Forelimb muscle (tissue), 1 donor: ENCODE results near the gene OSBPL7. TPM values are rescaled to one million over a fixed set of nuclear protein-coding genes. Genes with fewer than 3 reads are reported as not detected.

Source experiments
- DNase-seq: peaks from one replicate; pipeline ENCODE4 v3.0.0-alpha.2; 2013; ENCODE audit warnings: low read depth
- polyA plus RNA-seq: library from polyadenylated mRNA; unstranded; fragments of 120-200 nt; gene quantifications from one replicate; pipeline ENCODE4 v1.2.1, GENCODE V29; 2013; ENCODE audit not compliant: insufficient read length

Gene OSBPL7
- polyA plus RNA-seq, 1 donor = 15.5 TPM

DNA sequence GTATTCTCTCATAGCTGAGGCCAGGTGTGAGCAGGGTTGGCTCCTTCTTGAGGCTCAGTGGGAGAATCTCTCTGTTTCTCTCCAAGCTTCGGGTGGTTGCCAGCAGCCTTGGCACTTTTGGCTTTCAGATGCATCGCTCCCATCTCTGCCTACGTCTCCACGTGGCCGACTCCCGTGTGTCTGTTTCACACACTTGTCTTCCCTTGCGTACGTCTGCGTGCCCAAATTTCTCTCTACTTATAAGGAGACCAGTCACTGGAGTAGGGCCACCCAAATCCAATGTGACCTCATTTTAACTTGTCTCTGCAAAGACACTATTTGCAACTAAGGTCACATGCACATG lies 14.7 kb downstream of the OSBPL7 start:
- no peak for DNase-seq

DNA sequence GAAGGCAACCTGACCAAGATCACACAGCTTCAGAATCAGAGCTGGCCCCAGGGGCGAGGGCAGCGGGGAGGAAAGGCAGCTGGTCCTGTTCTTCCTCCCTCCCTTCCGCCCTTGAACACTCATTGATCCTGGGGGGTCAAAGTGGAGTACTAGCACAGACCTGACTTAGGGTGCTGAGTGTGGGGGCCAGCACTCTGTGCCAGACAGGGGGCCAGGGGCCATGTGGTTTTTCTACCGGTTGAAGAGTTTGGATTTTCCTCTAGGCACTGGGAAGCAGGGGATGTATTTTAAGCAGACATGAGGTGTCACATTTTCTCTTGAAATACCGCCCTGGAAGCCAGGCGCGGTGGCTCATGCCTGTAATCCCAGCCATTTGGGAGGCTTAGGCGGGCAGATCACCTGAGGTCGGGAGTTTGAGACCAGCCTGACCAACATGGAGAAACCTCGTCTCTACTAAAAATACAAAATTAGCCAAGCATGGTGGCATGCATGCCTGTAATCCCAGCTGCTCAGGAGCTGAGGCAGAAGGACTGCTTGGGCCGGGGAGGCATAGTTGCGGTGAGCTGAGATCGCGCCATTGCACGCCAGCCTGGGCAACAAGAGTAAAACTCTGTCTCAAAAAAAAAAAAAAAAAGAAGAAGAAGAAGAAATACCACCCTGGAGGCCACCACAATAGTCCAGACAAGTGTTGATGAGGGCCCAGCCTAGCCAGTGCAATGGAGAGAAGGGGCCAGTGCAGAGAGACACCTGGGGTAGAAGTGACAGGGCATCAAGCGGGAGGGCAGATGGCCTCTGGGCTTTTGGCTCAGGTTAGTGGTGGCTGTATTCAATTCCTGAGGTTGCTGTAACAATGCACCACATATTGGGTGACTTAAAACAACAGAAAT lies 15.3 kb downstream of the OSBPL7 start:
- no peak for DNase-seq

DNA sequence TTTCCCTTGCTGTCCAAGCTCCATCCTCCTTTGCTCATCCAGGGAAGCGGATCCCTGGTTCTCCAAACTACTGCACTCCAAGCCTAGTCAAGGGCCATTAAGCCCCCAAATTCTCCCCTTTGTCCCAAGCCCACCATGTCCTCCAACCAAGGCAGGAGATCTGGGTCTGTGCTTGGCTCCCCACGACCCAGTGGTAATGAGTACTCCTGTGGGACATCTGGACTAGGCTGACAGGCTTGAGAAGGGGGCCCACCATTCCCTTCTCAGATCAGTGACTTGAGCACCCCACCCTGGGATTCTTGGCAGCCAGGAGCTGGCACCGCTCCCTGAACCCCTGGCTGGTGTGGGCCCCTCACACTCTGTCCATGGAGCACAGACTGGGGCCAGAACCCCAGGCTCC lies 17.1 kb downstream of the OSBPL7 start:
- no peak for DNase-seq

DNA sequence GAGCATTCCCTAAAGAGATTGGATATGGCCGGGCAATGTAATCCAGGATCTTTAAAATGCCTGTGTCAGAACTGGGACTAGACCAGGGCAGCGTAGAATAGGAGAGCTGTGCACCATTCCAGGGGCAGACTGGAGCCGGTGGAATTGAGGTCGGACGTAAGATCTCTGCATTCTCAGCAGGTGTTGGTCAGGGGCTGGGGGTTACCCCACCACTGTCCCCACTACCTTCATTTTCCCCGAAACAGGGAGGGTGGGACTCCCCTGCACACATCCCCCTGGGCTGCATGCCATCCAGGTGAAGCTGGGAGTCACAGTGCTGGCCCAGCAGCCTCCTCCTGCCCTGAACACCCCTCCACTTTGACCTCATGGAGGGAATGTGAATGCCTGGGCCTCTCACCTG lies 17.8 kb downstream of the OSBPL7 start:
- no peak for DNase-seq

DNA sequence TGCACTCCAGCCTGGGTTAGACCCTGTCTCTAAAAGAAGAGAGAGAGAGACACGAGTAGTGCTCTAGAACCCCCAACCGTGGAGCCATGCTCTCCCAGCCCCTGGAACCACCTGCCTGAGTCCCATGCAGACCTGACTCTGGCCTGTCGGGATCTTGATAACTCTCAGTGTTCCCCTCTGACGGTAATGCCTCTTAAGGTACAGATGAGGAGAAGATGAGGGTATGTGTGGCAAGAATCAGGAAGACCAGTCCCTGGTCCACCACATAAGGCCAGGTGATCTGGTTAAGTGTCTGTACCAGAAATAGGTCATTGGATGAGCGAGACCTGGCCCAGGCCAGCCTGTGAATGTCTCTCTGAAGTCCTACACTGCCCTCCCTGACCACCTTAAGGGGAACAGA lies 18.4 kb downstream of the OSBPL7 start:
- DNase-seq = no peak

DNA sequence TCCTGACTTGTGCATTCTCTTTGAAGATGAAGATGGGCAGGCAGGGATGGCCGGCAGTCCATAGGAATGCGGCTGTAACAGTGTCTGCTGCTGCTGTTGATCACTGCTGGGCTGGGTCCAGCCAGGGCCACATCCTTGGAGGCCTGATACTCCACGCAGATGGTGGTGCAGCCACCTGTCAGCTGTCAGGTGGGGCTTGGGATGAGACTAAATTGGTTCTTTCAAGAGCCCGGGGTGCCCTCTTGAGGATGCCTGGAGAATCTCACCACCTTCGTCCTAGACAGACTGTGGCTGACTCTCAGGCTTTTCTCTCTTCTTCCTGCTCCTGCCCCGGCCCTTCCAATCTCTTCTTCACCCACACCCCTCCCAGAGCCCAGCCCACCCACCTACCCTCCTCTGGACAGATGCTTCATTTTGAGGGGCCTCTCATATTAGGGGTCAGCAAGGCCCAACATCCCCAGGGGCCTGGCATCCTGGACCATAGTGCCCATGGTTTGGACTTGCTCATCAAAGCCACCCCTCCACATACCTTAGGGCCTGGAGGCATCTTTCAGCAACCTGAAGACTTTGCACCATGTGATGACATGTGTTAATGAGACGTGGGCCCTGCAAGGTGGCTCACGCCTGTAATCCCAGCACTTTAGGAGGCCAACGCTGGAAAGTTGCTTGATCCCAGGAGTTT lies 19.1 kb downstream of the OSBPL7 start:
- no peak for DNase-seq

DNA sequence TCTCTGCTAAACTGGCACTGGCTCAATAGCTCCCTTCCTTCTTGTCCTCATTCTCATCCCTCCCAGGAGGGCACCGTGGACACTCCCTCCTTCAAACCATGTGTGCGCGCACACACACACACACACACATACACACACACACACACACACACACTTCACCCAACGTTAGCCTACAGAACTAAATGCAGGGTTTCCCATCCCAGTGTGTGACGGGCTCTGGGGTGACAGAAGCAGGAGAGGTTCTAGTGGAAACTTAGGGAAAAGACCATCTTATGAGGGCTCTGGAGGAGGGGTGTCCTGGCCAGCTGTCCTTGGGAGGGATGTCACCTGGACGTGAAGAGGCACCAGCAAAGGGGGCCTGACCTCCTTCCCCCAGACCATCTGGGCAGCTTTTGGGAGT lies 19.7 kb downstream of the OSBPL7 start:
- DNase-seq = no peak

DNA sequence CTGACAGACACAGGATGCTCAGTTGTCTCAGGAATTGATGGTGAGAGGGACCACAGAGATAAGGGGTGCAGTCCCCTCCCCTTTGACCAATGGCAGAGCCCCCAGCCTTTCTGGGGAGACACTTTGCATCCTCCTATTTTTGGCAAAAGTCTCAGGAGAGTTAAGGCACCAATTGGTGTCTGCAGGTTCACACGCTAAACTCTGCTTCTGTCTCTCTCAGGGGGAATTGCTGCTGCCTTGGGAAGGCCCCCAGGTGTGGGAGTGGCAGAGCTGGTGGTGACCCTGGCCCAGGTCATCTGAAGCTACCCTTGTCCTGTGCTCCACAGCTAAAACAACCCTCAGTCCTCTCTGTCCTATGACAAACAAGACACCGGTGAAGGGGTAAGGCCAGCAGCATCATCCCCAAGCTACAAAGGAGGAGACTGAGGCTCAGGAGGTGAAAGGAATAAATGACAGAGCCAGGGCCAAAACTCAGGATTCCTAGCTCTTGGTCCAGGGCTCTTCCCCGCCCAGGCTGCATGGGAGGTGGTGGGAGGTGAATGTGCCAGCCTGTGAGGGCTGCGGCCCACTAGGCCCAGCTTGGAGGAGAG lies 20.3 kb downstream of the OSBPL7 start:
- no peak for DNase-seq

DNA sequence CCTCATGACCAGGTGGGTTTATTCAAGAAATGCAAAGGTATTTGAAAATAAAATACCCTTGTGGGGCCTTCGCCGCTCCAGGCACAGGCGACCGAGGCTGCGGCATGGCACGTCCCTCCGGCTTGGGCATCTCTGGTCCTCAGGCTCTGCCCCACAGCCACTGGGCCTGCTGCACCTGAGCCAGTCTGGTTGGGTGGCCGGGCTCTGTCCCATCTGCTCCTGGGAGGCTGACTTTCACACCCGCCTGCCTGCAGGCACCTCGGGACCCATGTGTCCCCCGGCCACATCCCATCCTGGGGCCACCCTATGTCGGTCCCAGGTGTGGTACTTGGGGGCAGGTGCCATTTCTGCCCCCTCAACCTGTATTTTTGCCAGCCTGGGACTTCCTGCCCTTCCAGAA lies 20.9 kb downstream of the OSBPL7 start:
- DNase-seq = no peak

DNA sequence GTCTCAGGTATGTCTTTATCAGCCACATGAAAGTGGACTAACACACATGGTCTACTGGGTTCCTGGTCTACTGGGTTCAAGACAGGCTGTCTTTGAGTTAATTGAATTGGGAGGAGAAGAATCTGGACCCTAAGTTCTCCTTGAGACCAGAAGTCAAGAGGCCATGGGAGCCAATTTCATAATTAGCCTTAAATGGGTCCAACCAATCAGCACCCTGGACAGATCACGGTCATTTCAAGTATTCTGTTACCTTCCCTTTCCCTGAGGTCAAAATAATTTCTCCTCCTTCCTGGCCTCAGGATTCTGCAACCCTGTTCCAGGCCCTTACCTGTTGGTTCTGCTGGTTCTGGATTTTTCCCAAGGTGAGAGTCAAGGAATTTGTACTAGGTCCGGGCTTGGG lies 23.8 kb downstream of the OSBPL7 start:
- DNase-seq = no peak

DNA sequence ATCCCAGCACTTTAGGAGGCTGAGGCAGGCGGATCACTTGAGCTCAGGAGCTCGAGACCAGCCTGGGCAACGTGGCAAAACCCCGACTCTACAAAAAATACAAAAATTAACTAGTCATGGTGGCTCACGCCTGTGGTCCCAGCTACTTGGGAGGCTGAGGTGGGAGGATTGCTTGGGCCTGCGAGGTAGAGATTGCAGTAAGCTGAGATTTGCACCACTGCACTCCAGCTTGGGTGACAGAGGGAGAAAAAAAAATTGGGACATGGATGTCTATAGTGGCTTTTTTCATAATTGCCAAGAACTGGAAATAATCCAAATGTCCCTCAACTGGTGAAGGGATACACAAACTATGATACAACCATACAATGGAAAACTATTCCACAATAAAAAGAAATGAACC lies 28.6 kb downstream of the OSBPL7 start:
- no peak for DNase-seq

DNA sequence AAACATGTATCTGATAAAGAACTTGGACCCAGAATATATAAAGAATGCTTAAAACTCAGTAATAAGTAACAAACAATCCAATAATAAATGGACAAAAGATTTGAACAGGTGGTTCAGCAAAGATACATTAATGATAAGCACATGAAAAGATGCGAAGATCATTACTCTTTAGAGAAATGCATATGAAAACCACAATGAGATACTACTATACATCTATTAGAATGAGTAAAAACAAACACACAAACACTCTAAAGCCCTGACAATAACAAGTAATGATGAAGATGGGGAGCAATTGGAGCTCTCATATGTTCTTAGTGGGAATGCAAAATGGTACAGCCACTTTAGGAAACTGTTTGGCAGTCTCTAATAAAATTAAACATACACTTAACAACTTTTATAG lies 29.1 kb downstream of the OSBPL7 start:
- no peak for DNase-seq

DNA sequence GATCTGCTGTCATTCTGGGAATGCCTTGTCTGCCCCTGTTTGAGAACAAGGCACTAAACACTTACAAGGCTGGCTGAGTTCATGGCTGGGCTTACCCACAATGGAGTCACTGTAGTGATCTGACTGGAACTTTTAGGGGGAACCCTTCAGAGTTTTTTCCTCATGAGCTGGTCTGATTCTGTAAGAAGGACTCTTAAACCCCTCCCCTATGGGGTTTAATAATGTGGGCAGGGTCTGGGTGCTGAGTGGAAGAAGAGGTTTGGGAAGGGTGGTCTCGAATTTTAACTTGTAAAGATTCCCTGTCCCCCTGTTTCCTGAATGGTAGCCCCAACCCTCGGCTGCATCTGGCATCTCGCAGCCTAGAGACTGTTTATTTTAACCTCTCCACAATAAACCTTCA lies 30.6 kb downstream of the OSBPL7 start:
- DNase-seq = no peak

DNA sequence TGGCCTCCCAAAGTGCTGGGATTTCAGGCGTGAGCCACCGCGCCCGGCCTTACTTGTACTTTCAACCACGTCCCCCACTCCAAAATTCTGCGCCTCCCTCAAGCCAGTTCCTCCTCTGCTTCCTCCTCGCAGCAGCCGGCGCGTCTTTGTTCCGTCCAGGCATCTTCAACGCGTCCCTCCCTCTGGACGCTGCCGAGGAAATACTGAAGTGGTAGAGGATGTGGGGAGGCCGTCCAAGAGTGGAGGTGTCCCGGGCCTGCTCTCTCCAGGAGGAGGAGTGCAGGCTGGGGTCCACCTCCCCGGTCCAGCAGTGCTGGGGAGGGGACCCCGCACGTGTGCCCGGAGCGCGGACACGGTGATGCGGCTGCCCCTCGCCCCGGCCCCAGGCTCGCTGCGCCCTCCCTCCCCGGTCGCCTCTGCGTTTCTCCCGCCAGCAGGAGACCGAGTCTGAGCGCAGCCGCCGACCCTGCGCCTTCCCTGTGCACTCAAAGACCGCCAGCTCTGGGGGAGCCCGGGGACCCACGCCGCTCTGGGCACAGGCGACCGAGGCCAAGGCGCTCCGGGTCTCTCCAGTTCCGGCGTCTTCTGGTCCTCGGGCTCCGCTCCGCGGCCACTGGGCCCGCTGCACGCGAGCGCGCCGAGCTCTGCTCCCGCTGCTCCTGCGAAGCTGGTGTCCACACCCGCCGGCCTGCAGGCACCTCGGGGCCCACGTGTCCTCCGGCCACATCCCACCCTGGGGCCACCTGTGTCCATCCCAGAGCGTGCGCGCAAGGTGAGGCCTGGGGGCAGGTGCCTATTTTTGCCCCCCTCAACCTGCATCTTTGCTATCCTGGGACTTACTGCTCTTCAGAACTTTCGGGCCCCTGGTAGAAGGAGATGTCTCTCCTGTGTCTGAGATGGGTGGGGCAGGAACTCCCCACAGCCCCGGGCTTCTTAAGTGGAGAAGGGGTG lies 31.7 kb downstream of the OSBPL7 start:
- DNase-seq = no peak

DNA sequence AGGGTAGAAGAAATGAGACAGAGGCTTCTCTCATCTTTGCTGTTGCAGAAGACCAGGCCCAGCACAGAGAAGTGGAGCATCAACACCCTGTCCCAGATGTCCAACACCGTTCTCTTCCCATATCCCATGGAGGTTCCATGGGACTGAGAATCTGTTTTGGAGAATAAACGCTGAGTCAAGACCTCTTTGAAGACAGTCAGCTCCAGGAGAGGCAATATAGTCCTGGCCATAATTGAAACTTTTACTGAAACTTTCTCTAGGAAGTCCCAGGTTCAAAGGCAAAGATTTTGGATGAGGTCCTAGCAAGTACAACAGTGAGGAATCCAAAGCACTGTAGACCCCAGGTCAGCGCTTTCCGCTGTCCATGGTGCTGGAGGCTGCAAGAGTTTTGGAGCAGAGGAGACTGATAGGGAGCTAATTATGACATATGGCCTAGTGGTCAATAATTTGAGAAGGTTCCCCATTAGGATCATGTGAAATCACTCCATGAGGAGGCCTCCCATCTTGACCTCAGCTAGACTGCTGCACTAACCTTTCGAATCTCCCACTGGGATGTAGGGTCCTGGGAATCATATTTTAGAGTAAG lies 36.0 kb downstream of the OSBPL7 start:
- no peak for DNase-seq

DNA sequence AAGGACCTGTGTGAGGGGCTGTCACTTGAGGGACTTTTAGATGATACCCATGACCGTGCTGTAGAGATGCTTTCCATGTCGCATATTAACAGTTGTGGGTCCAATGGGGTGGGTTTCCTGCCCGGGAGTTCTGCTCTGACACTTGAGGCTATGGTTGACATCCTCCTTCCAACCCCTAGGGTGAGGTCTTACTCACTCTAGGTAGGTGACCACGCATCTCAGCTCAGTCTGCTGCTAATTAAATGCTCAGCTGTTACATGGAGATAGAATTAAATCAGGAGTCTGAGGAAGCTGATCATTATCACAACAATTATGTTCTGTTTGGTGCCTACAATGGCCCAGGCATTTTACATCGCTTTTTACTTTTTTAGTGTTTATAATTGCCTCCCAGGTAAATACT lies 40.2 kb downstream of the OSBPL7 start:
- no peak for DNase-seq

DNA sequence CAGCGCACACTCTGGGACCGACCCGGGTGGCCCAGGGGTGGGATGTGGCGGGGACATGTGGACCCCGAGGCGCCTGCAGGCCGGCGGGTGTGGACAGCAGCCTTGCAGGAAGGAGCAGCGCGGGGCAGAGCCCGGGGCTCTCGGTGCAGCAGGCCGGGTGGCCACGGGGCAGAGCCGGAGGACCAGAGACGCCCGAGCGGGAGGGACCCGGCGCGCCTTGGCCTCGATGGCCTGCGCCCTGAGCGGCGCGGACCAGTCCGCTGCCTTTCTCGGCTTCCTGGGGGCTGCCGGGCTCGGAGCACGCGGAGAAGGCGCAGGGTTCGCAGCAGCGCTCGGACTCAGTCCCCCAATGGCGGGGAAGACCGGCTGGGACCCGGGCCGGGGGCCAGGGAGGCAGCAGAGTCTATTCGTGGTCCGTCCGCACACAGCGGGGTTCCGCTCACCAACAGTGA lies 43.4 kb downstream of the OSBPL7 start:
- no peak for DNase-seq

DNA sequence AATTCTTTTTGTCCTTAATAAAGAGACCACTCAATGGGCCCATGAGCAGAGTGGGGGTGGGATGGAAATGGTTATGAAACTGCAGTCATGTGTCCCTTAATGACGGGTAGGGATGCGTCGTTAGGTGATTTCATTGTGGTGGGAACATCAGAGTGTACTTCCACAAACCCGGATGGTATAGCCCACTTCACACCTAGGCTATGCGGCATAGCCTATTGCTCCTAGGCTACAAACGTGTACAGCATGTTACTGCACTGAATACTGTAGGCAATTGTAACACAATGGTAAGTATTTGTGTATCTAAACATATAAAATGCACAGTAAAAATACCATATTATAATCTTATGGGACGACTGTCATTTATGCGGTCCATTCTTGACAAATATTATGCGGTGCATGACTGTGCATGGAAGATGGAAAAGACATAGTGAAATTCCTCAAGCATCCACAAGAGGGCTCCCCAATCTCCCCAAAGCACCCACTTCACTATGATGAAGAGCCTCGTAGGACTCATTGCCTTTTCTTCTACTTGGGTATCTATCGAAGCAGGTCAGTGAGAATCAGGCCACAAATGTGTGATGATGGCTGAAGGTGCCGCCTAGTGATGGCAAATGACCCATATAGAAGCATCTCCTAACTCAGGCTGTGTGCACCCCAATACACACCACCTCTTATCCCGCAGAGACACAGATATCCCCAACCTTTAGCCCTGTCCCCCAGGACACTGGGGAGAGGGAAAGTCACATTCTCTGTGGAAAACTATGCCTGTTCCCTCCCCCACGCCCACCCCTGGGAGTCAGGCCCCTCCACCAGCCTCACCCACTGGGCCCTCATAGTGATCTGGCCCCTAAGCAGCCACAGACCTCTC lies 45.0 kb downstream of the OSBPL7 start:
- DNase-seq = no peak

DNA sequence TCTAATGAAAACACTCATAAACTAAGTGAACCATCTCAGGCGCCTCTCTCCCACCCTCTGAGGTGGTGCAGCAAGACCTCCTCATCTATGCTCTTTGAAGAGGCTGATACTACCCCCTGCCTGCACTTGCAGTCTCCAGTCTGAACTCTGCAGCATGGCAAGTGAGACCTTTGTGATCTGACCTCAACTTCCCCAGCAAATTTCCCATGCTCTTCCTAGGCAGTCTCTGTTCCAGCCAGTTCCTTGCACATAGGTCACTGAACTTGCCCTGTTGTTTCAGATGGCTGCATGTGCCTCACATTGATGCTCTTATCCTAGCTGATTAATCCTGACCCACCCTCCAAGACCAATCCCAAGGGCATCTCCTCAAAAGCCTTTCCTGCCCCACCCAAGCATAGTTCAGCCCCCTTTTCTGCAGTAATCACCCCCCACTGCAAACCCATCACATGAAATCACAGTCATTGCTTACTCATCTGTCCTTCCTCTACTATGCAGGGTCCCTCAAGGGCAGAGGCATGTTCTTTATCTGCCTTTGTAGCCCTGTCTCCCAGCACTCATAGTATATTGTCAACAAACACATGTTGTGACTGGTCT lies 46.5 kb downstream of the OSBPL7 start:
- no peak for DNase-seq

DNA sequence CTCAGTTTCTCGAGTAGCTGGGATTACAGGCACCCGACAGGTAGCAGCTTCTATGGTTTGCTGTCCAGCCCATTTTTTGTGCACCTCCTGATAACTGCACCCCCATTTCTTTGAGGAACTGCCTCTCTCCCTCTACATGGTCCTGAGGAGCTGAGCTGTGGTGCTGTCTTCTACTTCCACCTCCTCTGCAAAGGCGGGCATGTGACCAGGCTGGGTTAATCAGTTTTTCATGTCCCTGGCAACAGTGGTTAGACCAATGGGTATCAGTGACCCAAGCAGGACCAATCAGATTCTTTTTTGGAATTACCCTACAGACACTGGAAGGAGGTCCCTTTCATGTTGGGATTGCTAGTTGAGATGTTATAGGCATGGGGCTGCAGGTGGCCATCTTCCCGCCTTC lies 47.3 kb downstream of the OSBPL7 start:
- no peak for DNase-seq
